ENCODE measurements around the gene NTF4. TPM values are rescaled to one million over a fixed set of nuclear protein-coding genes. Genes with fewer than 3 reads are reported as not detected.
"Not testable (repeated sequence)": the region's sequence is repeated elsewhere in the genome, so short reads cannot be mapped to it uniquely, and the experiment has no call there.

The NTF4 gene
- total RNA-seq, 2 donors from 2014 or later: 7.0 to 24.4 TPM

DNA sequence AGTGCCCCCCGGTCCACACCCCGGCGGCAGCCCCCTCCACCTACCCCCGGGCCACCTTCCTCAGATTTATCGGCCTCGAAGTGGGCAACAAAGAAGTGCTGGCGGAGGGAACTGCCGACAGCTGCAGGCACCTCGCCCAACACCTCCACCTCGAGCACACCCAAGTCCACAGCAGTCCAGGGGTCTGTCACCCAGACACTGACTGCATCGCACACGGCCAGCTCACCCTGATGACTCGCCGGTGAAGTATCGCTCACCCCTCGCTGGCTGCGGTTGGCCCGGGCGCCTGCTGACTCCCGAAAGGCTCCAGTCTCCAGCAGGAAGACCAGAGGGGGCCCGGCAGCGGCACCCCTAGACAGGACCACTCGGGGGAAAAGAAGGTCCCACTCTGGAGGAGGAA lies 39.0 kb downstream of the NTF4 start:
- H3K27me3 ChIP-seq (replicated peaks; ENCODE audit: insufficient read depth); H3K4me3 ChIP-seq; H3K36me3 ChIP-seq; H3K27ac ChIP-seq; intact Hi-C loops (cut with DNase I); DNase-seq (ENCODE audit: low spot score); H3K9me3 ChIP-seq; H3K4me1 ChIP-seq (replicated peaks): not testable (repeated sequence)
- 83% methylated on average over 20 of the region's 23 CpGs for WGBS

DNA sequence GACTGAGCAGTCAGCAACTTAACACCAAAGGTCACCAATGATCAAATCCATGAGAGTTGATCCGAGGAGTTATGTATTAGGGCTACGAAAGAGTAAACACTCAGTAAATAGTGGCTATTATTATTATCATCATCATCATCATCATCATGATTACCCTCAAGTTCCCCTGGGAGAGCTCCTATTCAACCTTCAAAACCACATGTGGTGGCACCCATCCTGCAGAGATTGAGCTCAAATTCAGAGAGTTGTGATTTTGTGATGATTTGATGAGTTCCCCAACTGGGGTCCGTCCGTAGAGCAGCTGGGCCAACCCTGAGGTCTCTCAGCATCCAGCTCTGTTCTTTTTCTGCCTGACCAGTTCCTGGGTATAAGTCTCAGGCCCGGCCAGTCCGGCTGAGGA lies 39.5 kb downstream of the NTF4 start:
- H3K27ac ChIP-seq; H3K4me1 ChIP-seq (replicated peaks); H3K36me3 ChIP-seq; H3K4me3 ChIP-seq; H3K9me3 ChIP-seq; intact Hi-C loops (cut with DNase I); H3K27me3 ChIP-seq (replicated peaks; ENCODE audit: insufficient read depth); DNase-seq (ENCODE audit: low spot score): not testable (repeated sequence)
- 86% methylated on average over 4 of the region's 6 CpGs for WGBS

DNA sequence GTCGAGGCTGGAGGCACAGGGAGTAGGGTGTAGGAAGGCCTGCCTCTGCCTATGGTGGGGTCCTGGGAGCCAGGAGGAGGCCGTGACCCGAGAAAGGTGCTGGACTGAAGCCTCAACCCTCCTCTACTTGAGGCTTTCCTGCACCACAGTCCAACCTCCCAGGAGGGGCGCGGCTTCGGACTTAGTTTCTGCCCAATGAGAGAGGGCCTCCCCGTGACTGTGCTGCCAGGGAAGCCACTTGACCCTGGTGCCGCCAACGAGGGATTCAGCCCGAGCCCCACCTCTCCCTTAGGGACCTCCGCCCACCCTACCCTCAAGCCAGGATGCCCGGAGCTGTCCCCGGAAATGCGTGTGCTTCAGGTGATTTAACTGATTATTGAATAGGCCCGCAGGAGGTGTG lies 40.4 kb downstream of the NTF4 start, which contains the start of gene CGB3:
CGB3 (minus strand) TSS at position 101 of the 400 bp plus-strand sequence. CDS start 362 bp downstream, outside the sequence.
- H3K4me1 ChIP-seq (replicated peaks); H3K27me3 ChIP-seq (replicated peaks; ENCODE audit: insufficient read depth); intact Hi-C loops (cut with DNase I); H3K27ac ChIP-seq; H3K36me3 ChIP-seq; DNase-seq (ENCODE audit: low spot score); H3K9me3 ChIP-seq; H3K4me3 ChIP-seq: not testable (repeated sequence)
- WGBS: 68% methylated on average over 8 of the region's 15 CpGs

DNA sequence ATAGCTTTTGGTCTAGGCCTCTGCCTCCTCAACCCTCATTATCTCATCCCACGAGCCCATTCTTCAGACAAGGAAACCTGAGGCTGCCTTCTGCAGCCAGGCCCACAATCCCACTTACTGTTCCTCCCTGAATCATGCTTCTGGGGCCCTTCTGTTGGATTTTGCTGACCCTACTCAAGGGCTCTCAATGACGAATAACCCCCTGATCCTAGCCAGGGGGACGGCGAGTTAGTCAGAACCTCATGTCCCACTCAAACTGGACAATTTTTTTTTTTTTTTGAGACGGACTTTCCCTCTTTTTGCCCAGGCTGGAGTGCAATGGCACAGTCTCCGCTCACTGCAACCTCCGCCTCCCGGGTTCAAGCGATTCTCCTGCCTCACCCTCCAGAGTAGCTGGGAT lies 42.5 kb downstream of the NTF4 start:
- no peaks in the 10 kb centered on the region for H3K4me1 ChIP-seq (replicated peaks)
- no peaks in the 10 kb centered on the region for H3K36me3 ChIP-seq
- DNase-seq (ENCODE audit: low spot score): no peak
- no peaks in the 10 kb centered on the region for H3K9me3 ChIP-seq
- WGBS: 84% methylated on average over 9 of the region's 9 CpGs
- H3K27me3 ChIP-seq (replicated peaks; ENCODE audit: insufficient read depth): no peaks in the 10 kb centered on the region
- intact Hi-C loops (cut with DNase I): no loop called here
- H3K27ac ChIP-seq: no peak overlapping the region
- TF ChIP-seq, protein P1, sequence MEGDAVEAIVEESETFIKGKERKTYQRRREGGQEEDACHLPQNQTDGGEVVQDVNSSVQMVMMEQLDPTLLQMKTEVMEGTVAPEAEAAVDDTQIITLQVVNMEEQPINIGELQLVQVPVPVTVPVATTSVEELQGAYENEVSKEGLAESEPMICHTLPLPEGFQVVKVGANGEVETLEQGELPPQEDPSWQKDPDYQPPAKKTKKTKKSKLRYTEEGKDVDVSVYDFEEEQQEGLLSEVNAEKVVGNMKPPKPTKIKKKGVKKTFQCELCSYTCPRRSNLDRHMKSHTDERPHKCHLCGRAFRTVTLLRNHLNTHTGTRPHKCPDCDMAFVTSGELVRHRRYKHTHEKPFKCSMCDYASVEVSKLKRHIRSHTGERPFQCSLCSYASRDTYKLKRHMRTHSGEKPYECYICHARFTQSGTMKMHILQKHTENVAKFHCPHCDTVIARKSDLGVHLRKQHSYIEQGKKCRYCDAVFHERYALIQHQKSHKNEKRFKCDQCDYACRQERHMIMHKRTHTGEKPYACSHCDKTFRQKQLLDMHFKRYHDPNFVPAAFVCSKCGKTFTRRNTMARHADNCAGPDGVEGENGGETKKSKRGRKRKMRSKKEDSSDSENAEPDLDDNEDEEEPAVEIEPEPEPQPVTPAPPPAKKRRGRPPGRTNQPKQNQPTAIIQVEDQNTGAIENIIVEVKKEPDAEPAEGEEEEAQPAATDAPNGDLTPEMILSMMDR (IDR thresholded peaks at IDR 0.05): no peak
- TF ChIP-seq POLR2AphosphoS5 (IDR thresholded peaks at IDR 0.05): no peak
- TF ChIP-seq POLR2A (IDR thresholded peaks at IDR 0.05): no peak
- no peak overlapping the region for H3K4me3 ChIP-seq

DNA sequence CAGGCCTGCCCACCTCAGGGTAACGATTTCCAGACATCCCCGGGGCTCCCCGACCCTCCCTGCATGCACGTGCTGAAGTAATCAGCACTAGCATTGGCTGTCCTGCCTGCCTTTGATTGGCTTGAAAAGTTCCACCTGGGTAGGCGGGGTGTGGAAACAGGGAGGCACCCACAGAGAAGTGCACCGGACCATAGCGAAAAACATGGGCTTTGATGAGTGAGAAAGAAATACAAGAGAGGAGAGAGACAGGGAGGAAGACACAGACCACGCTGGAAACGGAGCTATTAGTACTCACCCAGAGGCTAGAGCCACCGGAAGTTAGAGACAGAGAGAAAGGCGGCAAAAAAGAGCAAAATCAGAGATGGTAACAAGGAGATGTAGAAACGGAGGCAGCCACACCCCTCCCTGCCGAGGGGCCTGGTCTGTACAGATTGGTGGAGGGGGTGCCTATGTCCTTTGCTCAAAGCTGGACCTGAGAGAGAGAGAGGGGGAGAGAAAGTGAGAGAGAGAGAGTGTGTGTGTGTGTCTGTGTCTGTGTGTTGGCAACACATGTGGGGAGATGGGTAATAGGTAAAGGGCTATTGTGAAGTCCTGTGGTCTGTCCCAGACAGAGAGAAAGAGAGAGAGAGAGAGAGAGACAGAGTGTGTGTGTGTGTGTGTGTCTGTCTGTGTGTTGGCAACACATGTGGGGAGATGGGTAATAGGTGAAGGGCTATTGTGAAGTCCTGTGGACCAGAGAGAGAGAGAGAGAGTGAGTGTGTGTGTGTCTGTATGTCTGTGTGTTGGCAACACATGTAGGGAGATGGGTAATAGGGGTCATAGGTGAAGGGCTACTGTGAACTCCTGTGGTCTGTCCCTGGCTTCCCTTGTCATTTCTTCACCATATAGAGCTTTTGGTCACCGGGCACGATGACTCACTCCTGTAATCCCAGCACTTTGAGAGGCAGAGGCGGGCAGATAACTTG lies 43.4 kb downstream of the NTF4 start:
- Histone ChIP-seq H3K27ac (no peak overlapping the region), H3K9me3 (no peaks in the 10 kb centered on the region), H3K36me3 (no peaks in the 10 kb centered on the region), H3K27me3 (replicated peaks; ENCODE audit: insufficient read depth) (no peaks in the 10 kb centered on the region), H3K4me1 (replicated peaks) (no peaks in the 10 kb centered on the region), H3K4me3 (no peak overlapping the region)
- TF ChIP-seq POLR2A (IDR thresholded peaks at IDR 0.05): no peak
- 37% methylated on average over 16 of the region's 16 CpGs for WGBS
- intact Hi-C loops (cut with DNase I): no loop called here
- no peak for DNase-seq (ENCODE audit: low spot score)

DNA sequence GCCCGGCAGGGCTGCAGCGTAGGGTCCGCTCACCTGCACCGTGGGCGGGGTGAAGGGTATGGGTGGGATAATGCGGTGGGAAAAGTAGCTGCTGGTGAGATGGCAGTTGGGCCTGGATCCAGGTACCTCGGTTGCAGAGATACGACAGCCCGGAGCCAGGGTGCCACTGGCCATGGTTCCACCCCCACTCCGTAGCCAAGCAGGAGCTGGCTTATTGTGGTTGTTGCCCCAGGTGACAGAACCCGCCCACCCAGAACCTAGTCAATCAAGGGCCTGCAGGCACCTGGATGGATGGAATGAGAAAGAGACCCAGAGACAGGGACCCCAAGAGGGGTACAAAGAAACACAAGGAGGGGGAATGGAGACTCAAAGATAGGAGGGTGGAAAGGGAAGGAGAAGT lies 44.3 kb downstream of the NTF4 start:
- H3K27me3 ChIP-seq (replicated peaks; ENCODE audit: insufficient read depth): no peaks in the 10 kb centered on the region
- H3K36me3 ChIP-seq: no peaks in the 10 kb centered on the region
- WGBS: 58% methylated on average over 11 of the region's 11 CpGs
- no peak overlapping the region for H3K27ac ChIP-seq
- TF ChIP-seq POLR2AphosphoS5 (IDR thresholded peaks at IDR 0.05): no peak
- TF ChIP-seq, protein P1 (IDR thresholded peaks at IDR 0.05): no peak
- TF ChIP-seq POLR2A (IDR thresholded peaks at IDR 0.05): no peak
- DNase-seq (ENCODE audit: low spot score): no peak
- intact Hi-C loops (cut with DNase I): no loop called here
- H3K4me1 ChIP-seq (replicated peaks): no peaks in the 10 kb centered on the region
- H3K4me3 ChIP-seq: no peak overlapping the region
- no peaks in the 10 kb centered on the region for H3K9me3 ChIP-seq

All from prostate gland (tissue), 2 donors.